Activated CD4-positive, alpha-beta T cell treated with anti-CD3 and anti-CD28 coated beads for 4 hours (primary cell): Measurements from ENCODE around the gene PPT2.

Experiments
- DNase-seq, 2 donors: peaks; one replicate each; pipeline ENCODE4 v3.0.0-alpha.2; 2020

Gene PPT2, protein sequence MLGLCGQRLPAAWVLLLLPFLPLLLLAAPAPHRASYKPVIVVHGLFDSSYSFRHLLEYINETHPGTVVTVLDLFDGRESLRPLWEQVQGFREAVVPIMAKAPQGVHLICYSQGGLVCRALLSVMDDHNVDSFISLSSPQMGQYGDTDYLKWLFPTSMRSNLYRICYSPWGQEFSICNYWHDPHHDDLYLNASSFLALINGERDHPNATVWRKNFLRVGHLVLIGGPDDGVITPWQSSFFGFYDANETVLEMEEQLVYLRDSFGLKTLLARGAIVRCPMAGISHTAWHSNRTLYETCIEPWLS

DNA sequence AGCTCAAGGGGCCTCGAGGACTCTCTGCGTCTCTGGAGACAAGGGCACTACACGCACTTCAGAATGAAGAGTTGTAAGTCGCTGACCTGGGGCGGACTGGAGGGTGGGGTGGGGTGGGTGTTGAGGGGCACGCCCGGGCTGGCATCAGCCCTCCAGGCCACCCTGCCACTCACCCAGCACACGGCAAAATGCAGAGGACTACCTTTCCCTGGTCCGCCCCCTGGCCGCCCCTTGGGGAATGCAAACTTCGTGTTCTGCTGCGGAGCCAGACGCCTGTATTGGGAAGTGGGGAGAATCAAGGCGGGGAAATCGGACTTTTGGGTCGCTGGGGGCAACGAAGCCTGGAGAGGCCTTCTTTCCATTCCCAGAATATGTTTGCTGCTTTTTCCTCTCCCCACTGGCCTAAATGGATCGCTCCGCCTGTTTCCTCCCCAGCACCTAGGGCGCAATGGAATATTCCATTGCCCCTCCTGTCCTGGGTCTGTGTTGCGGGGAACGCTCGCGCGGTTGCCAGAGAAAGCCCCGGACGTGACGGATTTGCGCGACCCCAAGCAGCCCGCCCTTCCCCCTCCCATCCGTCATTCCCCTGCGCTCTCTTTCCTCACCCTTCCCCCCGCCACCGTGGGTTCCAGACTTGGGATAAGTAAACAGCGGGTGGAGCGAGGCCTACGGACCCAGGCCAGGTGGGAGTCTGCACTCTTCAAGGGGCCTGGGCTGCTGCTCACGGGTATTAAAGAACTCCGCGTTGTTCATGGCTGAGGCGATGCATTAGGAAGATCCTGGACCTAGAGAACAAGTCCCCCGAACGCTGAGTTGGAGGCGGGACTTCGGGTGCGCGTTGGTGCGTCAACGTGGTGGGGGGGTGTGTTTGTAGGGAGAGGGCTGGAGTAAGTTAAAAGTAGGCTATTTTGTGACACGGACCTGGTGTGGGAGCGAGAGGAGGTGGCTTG, at the start of gene PPT2:
TSS of gene PPT2 (plus strand) at position 578 of the 950 bp plus-strand sequence. CDS start 454 bp downstream, outside the sequence.
- DNase-seq = peak; percentile 58 to 61

DNA sequence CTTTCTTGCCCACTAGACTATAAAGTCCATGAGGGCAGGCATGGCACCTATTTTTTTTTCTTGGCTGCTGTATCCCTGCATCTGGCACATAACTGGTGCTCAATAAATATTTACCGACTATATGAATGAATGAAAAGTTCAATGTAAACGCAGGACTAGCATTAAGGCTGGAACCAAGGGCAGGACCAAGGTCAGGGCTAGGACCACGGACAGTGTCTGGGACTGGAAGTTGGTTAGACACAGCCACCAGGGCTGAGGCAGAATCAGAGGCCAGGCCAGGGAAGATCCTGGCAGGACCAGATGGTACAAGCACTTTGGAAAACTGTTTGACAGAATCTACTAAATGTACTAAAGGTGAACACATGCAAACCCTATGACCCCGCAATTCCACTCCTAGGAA, 48.5 kb upstream of the PPT2 start:
- DNase-seq = no peak

DNA sequence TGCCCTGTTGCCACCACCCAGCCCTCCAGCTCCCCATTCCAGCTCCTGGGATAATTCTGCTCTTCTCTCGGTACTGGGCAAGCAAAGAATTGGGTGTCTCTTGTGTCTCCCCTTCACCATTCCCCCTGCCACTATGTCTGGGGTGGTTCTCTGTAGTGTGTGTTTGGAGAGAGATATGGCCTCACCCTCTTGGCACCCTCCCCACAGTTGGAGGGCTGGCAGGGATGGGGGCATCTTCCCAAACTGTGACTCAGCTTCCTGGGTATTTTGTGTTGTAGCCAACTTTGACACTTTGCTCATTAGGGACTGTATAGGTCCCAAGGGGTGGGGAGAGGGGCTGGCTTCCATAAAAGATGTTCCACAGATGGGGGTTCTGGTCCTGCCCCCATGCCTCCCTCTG, 46.5 kb upstream of the PPT2 start:
- no peak for DNase-seq

DNA sequence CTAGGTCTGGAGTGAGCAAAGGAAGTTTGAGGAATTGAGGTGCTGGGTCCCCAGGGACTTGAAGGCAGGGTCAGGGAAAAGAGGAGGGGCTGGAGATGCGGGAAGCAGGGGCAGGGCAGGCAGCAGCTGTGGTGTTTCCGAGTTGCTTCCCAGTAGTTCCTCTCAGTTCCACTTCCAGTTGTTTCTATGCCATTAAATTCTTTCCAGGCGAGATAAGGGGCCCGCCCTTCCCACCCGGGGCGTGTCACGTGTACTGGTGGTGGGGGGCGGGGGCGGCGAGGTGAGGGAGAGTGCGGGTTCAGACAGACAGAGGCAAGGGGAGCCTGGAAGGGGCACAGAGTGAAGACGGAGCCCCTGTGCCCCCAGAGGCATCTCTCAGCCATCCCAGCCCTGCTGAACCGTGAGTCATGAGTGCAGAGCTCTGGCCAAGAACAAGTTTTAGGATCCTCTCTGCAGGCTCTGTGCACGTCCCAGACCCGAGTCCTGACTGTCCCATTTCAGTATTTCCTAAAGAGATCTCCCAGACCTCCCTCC, 45.8 kb upstream of the PPT2 start:
- no peak for DNase-seq

DNA sequence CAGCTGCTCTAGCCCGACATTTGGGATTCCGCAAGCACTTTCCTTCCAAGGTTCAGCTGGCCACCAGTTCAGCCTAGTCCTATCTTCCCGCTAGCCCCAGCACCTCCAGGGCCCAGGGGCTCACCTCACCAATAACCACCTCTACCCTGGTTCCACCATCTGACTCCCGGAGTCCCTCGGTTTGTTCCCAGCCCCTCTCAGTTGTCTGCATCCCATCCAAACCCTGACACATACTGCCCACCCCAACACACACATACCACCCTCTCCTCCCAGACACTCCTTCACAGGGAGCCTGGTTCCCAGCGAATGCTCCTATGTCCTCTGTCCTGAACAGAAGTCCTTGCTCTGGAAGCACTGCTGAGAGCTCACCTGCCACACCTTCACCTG, 45.2 kb upstream of the PPT2 start:
- no peak for DNase-seq

DNA sequence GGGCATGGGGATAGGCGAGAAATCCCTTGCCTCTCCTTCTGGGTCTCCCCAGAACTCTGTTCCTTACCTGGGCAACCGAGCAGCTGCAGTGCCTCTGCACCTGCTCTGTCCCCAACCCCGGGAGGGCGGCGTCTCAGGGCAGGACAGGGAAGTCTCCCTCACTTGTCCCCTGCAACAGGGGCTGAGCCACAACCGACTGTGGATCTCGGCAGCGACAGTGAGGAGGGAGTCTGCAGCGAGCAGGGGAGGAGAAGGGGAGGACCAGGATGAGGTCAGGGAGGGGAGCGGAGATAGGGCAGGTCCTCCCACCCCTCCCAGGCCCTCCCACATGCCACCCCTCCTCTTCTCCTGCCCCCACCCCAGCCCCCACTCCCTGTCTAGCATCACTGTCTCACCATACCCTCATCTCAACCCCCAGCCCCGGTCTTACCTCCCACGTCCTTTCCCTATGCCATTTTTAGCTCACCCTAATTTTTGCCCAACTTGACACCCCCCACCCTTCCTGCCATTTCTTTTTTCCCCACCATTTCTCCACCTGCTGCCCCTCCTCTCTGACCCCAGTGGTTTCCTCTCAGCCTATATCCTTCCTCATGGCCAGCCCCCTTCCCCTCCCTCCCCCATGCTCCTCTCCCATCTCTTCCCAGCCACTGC, 44.7 kb upstream of the PPT2 start, which contains the start of gene TNXB:
TSS of gene TNXB (minus strand) at position 225 of the 651 bp plus-strand sequence. CDS start 11,140 bp downstream, outside the sequence.
- DNase-seq = no peak

DNA sequence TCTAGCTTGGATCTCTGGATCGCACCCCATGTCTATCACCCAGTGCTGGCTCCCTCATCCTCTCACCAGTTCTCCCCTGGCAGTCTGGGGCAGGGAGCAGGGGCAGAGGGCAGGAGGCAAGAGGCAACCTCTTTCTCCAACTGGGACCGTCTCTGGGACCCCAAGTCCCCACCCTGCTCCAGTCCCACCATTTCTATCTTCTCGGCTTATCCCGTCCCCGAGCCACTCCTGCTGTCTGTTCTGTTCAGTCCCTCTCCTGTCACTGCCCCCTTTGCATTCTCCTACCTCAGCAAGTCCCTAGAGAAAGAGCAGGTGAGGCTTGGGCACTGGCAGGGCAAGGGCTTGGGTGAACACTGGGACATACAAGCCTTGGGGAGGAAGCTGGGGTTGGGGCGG, 44.2 kb upstream of the PPT2 start:
- no peak for DNase-seq

DNA sequence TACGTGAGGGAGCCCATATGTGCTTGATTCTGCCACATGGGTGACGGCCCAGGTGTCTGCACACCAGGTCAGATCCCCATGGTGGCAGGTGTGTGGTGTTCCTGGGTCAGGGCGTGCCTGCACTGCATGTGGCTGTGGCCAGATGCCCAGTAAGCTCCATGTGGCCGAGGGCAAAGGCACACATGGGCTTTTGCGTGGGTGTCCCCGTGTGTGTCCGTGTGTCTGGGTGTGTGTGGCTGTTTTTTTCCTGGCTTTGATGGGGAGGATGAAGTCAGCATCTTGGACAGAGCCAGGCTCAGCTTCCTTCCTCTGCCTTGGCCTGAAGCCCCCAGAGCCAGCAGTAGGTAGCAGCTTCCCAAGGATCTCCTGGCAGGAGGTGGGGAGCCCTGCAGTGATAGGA, 43.3 kb upstream of the PPT2 start:
- DNase-seq = no peak

DNA sequence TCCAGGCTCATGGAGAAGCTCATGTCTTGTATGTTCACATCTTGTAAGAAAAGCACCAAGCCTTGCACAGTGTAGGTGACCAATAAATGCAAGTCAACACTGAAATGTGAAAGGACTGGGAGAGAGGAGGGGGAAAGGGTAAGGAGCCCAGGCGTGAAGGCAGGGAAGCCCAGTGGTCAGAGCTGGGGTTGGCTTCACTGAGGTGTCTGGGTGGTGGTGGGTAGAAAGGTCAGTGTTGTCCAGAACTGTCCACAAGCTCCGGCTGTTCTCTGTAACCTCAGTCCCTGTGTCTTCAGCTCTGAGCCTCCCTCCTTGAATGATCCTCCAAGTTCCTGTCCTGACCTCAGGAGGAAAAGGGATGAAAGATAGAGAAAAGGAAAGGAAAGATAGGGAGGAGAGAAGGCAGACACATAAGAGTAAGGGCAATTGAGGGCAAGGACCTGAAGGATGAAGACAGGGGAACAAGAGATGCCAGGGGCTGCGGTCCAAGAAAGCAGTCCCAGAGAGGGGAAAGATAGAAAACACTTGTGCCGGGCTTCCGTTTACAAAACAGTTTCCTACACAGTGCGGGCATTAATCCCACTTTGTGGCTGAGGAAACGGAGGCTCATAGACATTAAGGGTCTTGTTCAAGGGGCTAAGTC, 42.4 kb upstream of the PPT2 start:
- no peak for DNase-seq

DNA sequence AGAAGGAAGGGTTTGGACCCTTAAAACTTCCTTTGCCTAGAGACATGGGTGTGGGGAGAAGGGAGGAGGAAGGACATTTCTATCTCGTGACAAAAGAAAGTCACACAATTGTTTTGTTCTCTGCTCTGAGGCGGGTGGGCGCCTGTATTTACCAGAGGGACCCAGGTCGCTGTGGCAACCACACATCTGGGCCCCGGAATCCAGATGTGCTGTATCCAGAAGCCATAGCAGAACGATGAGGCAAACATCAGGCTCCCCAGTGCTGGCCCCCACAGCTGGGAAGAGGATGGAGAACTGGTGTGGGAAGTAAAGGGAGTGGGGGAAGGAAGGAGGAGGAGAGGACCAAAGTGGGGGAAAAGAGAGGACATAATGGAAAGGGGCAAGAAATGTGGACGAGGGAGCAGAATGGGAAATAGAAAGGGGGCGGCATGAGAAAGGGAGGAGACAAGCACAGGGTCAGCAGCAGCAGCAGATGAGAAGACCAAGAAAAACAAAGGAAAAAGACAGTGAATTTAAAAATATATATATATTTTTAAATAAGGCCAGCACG, 41.4 kb upstream of the PPT2 start:
- DNase-seq = no peak

DNA sequence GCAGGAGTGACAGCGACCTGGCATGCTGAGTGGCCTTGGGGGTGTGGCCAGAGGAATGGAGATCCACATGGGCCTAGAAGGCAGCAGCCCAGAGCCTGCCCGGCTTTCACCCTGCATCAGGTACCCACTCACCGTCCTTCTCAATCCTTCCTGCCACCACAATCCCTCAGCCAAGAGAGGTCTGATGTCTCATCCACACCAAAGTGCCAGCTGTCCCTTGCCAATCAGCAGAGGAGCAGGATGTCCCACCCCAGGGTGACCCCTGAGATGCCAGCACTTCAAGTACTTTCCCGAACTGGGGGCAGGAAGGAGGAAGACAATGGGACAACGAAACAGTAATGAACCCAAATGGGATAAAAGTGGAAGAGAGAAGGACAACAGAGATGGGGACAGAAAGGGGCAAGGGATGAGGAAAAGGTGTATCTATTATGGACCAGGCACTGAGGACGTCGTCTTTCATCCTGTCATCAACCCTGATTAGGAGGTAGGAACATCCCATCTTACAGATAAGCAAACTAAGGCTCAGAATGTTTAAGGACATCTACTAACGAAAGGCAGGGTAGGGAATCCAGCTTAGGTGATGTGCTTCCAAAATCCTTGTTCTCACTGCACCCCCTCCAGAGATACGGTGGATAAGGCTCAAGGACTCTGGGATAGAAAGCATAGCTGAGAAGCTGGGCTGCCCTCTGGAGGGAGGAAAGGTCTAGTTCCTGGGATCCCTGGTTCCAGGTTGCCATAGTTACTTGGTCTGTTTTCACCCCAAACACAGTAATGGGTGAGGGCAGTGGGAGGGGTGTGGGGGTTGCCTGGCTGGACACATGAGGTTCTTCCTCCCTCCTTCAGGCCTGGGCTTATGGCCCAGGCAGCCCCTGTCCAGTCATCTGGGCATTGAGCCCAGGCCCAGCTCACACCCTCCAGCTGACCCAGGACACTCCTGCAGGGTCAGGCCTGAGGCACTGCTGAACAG, 40.3 kb upstream of the PPT2 start:
- DNase-seq = no peak

DNA sequence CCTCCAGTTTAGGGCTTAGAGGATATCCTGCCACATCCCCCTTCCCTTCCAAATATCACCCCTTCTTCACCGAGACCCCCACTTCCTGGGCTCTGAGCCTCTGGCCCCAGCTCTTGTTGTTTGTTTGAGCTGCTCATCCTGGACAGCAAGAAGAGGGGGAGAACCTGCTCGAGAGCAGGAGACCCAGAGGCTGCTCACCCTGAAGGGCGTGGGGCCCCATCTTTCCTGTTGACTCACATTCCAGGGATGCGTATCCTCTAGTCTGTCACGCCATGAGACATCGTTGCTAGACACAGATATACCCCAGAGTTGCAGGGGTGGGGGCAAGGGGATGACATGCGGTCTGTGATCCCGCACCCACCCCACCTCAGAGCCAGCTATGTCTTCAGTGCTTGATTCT, 39.1 kb upstream of the PPT2 start:
- no peak for DNase-seq

DNA sequence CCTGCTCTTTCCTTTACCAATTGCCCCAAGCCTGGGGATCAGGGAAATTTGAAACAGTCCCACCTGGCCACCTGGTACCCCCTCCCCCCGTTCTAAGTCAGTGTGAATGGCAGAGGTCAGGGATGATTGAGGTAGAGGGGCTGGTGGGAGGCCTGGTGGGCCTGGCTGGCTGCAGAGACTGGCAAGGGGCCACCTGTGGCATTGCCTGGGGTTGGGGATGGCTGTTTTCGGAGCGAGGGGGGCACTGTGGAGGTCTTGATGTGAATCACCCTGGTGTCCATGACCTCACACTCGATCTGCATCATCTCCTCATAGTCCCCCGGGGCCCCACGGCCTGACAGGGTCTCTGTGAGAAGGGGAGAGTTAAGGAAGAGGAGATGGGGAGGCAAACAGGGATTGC, 38.3 kb upstream of the PPT2 start:
- no peak for DNase-seq

DNA sequence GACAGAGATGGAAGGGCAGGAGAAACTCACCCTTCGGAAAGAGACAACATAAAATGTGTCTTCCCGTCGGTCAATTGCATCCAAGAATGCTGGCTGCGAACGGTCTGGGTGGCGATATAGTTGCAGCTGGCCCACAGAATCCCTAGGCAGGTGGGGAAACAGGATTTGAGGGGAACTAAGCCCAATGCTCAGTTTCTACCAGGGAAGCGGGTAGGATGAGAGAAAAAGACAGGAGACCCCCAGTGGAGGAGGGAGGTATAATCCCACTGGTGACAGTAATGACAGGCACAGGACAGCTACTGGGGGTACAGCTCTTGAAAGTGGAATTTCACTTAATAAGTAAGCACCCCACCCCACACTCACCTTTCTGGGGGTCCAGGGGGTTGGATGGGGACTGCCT, 37.3 kb upstream of the PPT2 start:
- no peak for DNase-seq

DNA sequence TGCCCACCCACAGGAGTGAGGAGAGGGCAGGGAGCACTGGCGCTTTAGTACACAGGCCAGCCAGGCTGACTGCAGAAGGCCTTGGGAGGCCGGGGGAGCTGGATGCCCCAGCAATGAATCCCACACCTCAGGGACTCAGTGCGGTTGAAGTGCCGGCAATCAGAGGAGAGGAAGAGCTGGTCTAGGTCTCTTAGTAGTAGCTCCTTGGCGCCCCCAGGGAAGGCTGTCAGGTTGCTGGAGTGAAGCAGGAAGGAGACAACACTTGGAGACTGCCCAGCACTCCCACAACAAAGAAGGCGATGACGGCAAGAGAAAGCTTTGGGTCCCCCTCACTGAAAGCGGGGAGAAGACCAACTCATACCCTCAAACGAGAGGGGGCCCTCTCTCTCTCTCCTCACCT, 36.5 kb upstream of the PPT2 start:
- no peak for DNase-seq

DNA sequence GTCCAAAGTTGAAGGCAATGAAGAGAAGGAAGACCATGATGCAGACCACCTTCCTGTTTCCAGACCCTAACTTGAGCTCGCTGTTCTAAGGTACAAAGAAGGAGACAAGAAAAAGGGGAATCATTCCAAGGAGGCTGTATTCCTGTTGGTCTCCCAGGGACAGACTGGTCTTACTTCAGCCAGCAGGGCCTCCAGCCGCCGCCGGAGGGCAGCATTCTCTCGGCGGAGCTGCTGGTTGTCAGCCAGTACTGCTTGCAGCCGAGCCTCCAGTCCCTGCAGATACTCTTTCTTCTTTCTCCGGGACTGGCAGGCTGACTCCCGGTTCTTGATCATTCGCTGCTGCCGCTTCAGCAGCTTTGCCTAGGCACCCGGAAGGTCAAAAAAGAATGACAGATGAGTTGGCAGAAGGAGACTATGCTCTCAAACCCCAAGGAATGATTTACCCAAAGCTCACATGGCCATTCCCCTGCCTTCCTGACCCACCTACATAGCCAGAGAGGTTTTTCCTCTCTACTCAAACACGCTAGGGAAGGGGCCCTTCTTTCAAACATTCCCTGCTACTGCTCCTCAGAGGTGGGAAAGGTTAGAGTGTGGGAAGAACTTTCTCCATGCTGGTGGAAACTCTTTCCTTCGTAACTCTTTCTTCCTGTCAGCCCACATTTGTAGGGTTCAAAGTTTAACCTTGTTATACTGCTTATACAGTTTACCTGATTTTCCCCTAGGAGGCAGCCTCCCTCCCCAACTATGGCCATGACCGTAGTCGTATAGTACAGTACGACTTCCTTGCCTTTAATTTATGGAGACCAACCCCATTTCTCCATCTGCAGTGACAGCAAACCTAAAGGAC, 34.9 kb upstream of the PPT2 start:
- DNase-seq = peak; percentile 55 to 60

DNA sequence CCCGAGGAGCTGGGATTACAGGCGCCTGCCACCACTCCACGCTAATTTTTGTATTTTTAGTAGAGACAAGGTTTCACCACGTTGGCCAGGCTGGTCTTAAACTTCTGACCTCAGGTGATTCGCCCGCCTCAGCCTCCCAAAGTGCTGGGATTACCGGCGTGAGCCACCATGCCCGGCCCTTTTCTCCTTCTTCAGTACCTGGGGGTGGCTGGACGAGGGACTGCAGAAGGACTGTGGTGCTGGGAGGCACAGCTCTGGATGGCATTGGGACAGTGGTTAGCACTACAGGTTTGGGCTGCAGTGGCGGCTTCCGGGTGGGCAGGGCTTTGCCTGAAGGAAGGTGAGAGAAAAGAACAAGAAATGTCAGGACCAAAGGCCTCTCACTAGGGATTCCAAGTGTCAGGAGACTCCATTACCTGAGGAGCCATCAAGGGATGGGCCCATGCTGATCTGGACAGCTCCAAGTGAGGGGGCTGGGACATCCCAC, 33.3 kb upstream of the PPT2 start:
- no peak for DNase-seq

DNA sequence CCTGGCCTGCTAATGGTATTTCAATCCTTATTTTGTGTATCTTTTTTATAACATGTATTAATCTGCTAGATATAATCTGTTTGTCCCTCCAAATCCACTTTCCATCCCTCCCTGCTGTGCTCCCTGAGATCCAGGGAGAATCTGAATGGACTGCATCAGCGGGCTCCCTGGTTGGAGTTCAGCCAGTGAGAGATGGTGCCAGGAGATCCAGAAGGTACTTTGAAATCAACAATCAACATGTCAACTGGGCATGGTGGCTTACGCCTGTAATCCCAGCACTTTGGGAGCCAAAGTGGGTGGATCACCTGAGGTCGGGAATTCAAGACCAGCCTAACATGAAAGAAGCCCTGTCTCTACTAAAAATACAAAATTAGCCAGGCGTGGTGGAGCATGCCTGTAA, 30.3 kb upstream of the PPT2 start:
- DNase-seq = no peak

DNA sequence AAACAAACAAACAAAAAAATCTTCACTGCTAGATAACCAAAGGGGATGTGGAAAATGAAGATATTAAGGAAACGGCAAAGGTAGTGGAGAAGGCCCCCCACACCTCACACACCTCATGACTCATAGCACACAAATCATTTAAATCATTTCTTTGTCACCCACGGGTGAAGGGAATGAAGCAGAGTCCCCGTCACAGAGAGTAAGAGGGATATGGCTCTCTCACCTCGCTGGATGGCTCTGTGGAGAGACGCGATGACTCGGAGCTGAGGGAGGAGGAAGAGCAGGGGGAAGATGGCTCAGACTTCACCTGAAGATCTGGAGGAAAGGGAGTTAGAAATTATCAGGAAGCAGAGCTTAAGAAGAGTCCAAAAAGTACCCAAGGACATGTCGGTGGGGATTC, 27.1 kb upstream of the PPT2 start:
- DNase-seq = no peak

DNA sequence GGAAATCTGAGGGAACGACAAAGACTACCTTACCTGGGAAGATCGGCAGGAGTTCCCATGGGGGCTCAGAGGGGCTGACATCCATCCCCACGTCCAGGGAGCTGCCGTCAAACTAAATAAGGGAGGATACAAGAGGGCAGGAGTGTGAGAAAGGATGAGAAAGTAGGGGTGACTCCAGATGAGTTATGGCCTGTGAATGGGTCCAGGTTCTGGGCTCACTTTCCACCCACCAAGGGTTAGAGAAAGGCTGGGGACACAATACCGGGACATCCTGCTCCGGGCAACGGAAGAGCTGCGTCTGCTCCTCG, 26.6 kb upstream of the PPT2 start:
- no peak for DNase-seq
